Adipose tissue (tissue), 3 donors: Measurements from ENCODE around the gene EBF3. TPM values are rescaled to one million over a fixed set of nuclear protein-coding genes. Genes with fewer than 3 reads are reported as not detected.

ENCODE experiments used
- H3K27ac ChIP-seq: one replicate; pipeline ENCODE4 v1.5.1; 2013; ENCODE audit warnings: low read depth, low read length
- WGBS, 3 donors: extraction: QIAGEN DNeasy Blood & Tissue Kit; methylation state at CpG; one replicate each; pipeline ENCODE4 v1.1.7; 2013; 5-methylcytosine and 5-hydroxymethylcytosine counted together
- polyA plus RNA-seq, 3 donors: library from polyadenylated mRNA; stranded (reverse); fragments of 200-250 nt; gene quantifications; one replicate each; pipeline ENCODE4 v1.2.3, GENCODE V29; 2013
- donor health status: healthy with polysubstance abuse.
- donor health status: Bipolar disorder and iron deficiency.
- donor health status: healthy.

The EBF3 gene
- polyA plus RNA-seq, 3 donors = 1.8 to 33.5 (median 12.6) TPM

- 90 to 96% (median 95%) methylated on average over 35 of the region's 35 CpGs for WGBS, 3 donors
- no peak overlapping the region for H3K27ac ChIP-seq
Measured at GRCh38 chr10:129887986-129888783, 75.9 kb downstream of the EBF3 start.

GRCh38 chr10:129887381-129887905 lies 76.6 kb downstream of the EBF3 start:
- no peak overlapping the region for H3K27ac ChIP-seq
- 89 to 94% (median 92%) methylated on average over 13 of the region's 13 CpGs for WGBS, 3 donors

GRCh38 chr10:129886263-129886662 lies 77.8 kb downstream of the EBF3 start:
- no peak overlapping the region for H3K27ac ChIP-seq
- 42 to 87% (median 77%) methylated on average over 9 of the region's 9 CpGs for WGBS, 3 donors

GRCh38 chr10:129885526-129885925 lies 78.5 kb downstream of the EBF3 start:
- WGBS, 3 donors = 63 to 90% (median 87%) methylated on average over 8 of the region's 8 CpGs
- no peak overlapping the region for H3K27ac ChIP-seq

- no peak overlapping the region for H3K27ac ChIP-seq
- 46 to 85% (median 68%) methylated on average over 18 of the region's 18 CpGs for WGBS, 3 donors
Measured at GRCh38 chr10:129884398-129885078, 79.5 kb downstream of the EBF3 start.

- WGBS, 3 donors = 21 to 43% (median 39%) methylated on average over 20 of the region's 20 CpGs
- H3K27ac ChIP-seq = no peak overlapping the region
Measured at GRCh38 chr10:129883626-129884397, 80.3 kb downstream of the EBF3 start.

- no peak overlapping the region for H3K27ac ChIP-seq
- WGBS, 3 donors = 63 to 79% (median 77%) methylated on average over 11 of the region's 11 CpGs
Measured at GRCh38 chr10:129883029-129883428, 81.0 kb downstream of the EBF3 start.

GRCh38 chr10:129882291-129883010 lies 81.6 kb downstream of the EBF3 start:
- 53 to 72% (median 68%) methylated on average over 9 of the region's 9 CpGs for WGBS, 3 donors
- no peak overlapping the region for H3K27ac ChIP-seq

GRCh38 chr10:129881641-129882040 lies 82.4 kb downstream of the EBF3 start:
- 65 to 67% (median 66%) methylated on average over 6 of the region's 6 CpGs for WGBS, 3 donors
- H3K27ac ChIP-seq = no peak overlapping the region

GRCh38 chr10:129880191-129880870 lies 83.7 kb downstream of the EBF3 start:
- H3K27ac ChIP-seq = no peak overlapping the region
- WGBS, 3 donors = 70 to 75% (median 73%) methylated on average over 8 of the region's 8 CpGs

- 73 to 91% (median 91%) methylated on average over 14 of the region's 14 CpGs for WGBS, 3 donors
- H3K27ac ChIP-seq = no peak overlapping the region
Measured at GRCh38 chr10:129879655-129880054, 84.4 kb downstream of the EBF3 start.

- no peak overlapping the region for H3K27ac ChIP-seq
- WGBS, 3 donors = 81 to 92% (median 91%) methylated on average over 6 of the region's 6 CpGs
Measured at GRCh38 chr10:129878835-129879234, 85.2 kb downstream of the EBF3 start.

GRCh38 chr10:129877773-129878371 lies 86.2 kb downstream of the EBF3 start:
- H3K27ac ChIP-seq = no peak overlapping the region
- 63 to 78% (median 70%) methylated on average over 9 of the region's 9 CpGs for WGBS, 3 donors

- WGBS, 3 donors = 71 to 72% (median 72%) methylated on average over 5 of the region's 5 CpGs
Measured at GRCh38 chr10:129876838-129877237, 87.2 kb downstream of the EBF3 start.

GRCh38 chr10:129875993-129876726 lies 87.9 kb downstream of the EBF3 start:
- H3K27ac ChIP-seq = no peak overlapping the region
- 57 to 83% (median 81%) methylated on average over 11 of the region's 11 CpGs for WGBS, 3 donors

More at GRCh38 chr10:129876838-129877237, 87.2 kb downstream of the EBF3 start:
- H3K27ac ChIP-seq = no peak overlapping the region

GRCh38 chr10:129873351-129873750 lies 90.7 kb downstream of the EBF3 start:
- no peak overlapping the region for H3K27ac ChIP-seq
- WGBS, 3 donors = 84 to 94% (median 93%) methylated on average over 16 of the region's 16 CpGs

- 69 to 89% (median 86%) methylated on average over 8 of the region's 8 CpGs for WGBS, 3 donors
Measured at GRCh38 chr10:129871966-129872365, 92.1 kb downstream of the EBF3 start.

More at GRCh38 chr10:129871966-129872365, 92.1 kb downstream of the EBF3 start:
- no peak overlapping the region for H3K27ac ChIP-seq
